HG03558 (cell line): Measurements from ENCODE around the gene TTC7B.

Source experiments
- ATAC-seq: cut with Tn5 transposase; IDR thresholded peaks from one replicate; pipeline ENCODE4 v1.9.1; 2021; ENCODE audit warnings: moderate number of reproducible peaks; ENCODE audit not compliant: unreplicated experiment; ENCODE audit errors: extremely low read depth

The TTC7B gene

DNA sequence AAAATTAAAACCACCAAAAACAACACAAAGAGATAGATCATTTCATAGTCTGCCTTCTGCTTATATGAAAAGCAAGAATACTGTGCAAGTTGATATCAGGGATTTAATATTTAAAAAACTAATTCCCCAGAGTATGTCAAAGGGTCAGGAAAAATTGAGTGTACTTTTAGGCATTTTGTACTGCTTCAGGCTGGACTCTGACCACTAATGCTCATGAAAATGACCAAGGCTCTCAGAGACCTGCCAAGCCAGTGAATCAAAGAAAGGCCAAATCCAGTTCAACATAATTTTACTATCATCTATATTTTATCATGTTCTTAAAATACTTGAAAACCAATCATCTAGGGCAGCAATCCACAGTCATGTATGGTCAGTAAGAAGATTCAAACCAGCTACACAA, 66.0 kb downstream of the TTC7B start:
- no peak for ATAC-seq

DNA sequence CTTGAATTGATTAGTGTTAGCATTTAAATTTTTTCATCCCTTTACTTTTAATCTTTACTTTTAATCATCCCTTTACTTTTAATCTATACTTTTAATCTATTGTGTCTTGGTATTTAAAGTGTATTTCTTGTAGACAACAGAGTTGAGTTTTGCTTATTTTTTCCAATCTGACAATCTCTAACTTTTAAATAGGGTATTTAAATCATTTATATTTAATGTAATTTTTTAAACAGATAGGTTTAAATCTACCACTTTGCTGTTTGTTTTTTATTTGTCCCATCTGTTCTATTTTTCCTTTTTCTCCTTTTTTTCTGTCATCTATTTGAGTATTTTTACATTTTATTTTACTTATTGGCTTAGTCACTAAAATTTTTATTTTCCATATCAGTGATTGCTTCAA, 68.3 kb downstream of the TTC7B start:
- no peak for ATAC-seq

DNA sequence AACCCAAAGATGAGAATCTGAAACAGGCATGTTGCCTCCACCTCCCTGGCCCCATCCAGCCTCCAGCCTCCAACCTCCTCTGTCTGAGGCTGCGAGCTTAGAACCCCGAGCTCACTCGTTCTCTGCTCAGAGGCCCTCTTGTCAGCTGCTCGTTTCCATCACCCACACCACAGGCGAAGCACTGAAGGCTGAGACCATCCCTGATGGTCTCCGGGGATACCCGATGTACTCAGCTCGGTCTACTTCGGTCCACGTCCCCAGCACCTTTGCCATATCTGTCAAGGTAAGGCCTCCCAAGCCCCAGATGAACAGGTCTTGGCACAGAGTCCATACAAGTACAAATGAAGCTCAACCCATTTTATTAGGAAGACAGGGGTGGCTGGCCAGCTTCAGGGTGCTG, 72.4 kb downstream of the TTC7B start:
- ATAC-seq, result no peak

DNA sequence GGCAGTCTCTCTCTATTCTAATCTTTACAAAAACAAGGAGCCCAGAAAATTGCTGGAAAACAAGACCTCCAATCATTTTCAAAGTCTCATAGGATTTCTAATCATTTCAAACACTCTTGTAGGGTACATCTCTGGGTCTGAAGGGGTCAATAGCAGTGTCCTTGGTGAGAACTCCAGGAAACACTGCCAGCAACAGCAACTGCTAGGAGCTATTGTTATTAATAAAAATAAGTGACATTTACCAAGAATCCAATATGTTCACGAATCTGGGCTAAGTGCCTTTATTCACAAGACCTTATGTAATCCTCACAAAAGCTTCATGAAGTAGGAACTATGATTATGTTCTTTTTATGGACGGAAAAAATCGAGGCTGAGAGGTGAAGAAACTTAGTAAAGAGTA, 72.8 kb downstream of the TTC7B start:
- ATAC-seq, result no peak

DNA sequence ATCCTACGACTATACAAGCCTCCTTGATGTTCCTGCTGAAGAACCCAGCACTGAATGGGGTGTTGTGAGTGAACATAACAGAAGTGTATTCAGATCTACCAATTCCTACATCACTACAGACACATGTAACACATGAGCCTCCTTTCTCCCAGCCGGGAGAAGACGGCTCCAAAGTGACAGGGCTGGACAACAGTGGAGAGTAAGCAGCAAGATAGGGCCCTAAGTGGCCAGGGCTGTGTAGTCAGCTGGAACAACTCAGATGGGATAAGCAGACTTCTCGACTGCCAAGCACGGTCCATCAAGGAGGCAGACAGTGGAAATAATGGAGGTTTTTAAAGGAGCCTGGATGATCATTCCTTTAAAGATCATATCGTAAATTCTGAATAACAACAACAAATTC, 73.5 kb downstream of the TTC7B start:
- no peak for ATAC-seq

DNA sequence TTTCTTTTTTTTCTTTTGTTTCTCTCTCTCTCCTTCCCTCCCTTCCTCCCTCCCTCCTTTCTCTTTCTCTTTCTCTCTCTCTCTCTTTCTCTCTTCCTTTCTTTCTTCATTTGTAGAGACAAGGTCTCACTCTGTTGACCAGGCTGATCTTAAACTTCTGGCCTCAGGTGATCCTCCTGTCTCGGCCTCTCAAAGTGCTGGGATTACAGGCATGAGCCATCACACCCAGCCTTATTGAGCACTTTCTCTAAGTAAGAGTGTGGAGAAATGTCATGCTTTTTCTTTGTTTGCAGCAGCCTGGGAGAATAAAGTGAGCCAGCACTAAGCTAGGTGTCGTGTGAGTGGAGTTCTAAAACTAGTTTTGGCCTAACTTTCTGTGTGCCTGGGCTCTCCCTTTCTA, 74.0 kb downstream of the TTC7B start:
- no peak for ATAC-seq

DNA sequence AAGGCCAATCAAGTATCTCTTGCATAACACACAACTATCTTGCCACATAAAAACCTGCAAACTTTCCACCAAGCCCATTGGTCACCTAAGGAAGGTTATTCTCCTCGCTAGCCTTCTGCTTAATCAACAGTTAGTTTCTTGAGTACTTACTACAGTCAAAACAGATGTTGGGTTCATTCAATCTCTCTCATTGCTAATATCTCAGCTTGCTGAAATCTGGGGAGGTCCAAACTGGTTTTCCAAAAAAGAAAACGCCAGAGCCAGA, 74.6 kb downstream of the TTC7B start:
- no peak for ATAC-seq

DNA sequence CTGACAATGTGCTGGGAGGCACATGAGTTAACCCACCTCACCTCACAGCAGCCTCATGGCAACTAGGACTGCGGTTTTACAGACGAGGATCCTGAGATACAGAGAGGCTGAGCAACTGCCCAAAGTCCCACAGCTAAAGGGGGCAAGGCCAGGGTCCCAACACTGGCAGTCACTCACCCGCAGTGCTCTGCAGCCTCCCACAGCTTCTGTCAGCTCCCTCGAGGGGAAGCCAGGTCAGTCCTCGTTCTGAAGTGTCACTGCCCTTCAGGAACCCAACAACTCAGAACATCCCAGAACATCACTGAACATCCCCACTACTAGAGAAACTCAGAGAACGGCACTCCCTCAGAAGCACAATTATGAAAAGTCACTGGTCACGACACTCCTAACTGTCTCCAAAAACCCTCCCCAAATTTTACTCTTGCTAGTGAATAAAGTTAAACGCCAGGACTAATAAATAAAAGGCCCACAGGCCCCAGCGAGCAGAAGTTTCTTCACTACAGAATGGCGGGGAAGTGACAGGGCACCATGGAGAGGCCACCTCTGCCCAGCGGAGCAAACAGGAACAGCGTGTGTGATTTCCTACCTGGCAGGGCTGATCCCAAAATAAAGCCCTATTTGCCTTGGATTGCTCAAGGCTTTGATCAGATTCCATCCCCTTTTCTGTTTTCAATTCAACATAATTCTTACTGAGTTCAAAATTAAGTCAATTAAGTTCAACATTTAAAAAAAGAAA, 75.1 kb downstream of the TTC7B start:
- no peak for ATAC-seq

DNA sequence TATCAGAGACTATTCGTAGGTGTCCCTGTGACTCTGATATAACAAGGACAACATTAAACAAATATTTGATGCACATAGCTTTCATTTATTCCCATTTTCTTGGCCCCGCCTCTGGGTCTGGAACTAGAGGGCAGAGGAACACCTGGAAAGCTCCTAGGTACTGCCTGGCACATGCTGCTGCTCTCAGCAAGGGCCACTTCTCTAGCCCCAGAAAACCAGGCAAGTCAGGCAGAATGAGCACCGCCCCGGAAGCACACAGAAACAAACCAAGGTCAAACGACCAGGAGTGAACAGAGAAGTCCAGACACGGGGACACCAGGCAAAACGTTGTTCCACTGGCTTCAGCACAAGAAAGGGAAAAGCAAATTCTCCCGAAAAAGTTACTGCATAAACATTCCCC, 76.1 kb downstream of the TTC7B start:
- no peak for ATAC-seq

DNA sequence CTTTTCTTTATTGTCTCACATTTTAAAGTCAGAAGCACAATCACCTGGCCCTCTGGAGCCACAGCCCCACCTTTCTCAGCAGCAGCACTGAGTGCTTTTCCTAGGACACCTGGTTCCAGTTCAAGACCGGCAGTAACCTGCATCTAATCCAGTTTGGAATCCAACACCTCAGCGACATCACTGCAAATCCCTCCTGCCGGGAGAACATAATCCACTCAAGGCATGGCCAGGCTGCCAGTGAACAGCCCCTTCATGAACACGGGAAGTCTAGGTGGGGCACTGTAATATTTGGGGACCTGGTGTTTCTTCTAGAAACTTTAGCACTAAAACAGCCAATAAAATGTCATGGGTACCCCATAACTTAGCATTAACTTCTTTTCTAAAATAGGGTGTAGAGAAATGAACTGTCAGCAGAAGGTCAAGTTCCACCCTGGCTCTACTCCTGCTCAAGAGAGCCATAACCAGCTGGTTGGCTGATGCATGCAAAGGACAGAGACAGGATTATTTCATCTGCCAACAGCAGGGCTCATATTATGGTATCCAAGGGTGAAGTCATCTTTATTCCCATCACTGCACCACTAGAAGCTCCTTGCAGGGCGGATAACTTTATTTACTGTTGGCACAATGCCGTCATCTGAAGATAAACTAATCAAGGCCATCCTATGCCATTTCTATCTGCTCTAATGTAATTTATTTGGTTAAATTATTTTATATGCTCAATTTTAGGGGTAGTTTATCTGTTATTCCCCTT, 76.7 kb downstream of the TTC7B start:
- ATAC-seq, result no peak

DNA sequence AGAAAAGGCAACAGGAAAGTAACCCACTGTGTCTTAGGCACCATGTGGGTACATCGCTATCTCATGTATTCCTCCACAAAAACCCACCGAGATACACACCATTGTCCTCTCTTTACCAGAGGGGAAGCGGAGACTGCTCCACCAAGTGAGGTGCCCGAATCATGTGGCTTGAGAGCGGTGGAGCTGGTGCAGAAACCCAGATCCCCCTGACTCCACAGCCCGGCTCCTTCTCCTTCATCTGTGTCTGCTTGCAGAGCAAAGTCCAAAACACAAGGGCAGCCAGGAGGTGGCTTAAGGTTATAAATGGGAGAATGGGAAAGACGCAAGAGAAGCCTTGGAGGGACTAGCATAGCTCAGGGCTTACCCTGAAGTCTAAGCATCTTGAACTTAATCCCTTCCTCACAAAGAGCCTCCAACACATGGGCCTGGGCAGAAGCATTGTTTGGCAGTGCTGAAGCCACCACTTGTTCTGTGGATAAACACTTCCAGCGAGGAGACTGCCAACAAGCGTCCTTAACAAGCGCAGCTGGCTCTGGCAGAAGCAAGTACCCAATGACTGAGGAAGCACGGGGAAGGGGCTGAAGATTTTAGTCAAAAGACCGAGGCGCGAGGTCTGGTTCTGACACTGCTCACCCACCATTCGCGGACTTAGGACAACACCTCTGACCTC, 83.0 kb downstream of the TTC7B start:
- ATAC-seq, result no peak

DNA sequence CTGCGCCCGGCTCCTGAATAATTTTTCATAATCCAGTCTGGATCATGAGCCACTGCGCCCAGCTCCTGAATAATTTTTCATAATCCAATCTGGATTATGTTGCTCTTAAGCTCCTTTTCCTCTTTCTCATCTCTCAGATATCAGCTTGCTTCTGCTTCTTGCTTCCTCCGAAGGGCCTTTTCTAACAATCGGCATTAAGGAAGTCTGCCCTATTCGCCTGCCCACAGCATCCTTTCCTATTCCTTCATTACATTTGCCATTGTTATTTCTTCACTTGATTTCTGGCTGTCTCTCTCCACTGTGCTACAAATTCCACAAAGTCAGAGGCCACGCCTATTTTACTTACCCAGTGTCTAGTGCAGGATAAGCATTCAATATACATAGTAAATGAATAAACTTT, 83.5 kb downstream of the TTC7B start:
- ATAC-seq, result no peak

DNA sequence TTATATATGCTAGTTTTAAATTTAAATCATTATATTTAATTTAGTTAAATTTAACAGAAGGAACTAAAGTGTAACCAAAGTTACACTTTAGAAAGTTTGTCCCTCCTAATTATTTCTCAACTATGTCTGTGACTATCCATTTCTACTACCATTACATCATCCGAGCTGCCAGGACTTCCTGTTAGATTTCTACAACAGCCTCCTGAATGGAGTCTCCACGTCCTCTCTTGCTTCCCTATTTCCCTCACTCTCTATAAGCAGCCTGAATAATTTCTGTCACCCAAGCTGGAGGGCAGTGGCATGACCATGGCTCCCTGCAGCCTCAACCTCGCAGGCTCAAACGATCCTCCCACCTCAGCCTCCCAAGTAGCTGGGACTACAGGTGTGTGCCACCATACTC, 84.1 kb downstream of the TTC7B start:
- ATAC-seq, result no peak

DNA sequence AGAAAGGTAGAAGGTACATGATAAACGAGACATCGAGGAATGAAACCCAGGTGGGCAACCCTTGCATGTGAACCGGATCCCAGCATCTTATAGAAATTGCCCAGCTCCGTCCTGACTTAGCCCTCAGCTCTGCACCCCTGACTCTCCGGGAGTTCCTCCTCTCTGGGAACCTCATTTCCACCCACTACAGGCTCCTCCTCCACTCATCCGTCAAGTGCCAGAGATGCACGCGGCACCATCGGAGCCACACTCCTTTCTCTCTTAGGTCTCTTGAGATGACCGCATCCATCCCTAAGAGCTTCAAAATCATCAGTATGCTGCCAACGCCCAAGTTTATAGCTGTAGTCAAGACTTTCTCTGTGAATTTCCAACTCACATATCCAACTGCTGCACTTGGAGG, 84.7 kb downstream of the TTC7B start:
- no peak for ATAC-seq

DNA sequence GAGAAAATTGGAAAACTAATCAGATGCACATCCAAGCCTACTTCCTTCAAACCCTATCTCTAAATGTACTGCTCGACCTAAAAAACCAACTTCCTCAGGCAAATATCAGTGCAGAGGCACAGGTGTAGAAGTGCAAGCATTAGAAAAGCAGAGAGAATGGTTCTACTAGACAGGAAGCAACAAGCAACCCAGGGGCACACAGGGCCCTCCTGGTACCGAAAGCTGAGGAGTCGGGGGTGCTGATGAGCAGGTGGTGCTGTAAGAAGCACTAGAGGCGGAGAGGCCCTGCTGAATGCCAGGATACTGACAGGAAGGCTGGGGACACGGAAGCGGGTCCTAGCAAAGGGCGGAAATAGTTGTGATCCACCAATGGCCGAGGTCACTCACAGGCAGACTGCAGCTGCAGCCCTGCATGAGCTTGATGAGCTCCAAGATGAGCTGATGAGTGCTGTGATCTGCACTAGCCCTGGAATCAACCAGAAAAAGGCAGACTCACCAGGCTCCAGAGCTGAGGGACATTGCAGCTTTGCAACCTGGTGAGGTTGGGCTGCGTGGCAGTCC, 85.9 kb downstream of the TTC7B start:
- ATAC-seq, result no peak

DNA sequence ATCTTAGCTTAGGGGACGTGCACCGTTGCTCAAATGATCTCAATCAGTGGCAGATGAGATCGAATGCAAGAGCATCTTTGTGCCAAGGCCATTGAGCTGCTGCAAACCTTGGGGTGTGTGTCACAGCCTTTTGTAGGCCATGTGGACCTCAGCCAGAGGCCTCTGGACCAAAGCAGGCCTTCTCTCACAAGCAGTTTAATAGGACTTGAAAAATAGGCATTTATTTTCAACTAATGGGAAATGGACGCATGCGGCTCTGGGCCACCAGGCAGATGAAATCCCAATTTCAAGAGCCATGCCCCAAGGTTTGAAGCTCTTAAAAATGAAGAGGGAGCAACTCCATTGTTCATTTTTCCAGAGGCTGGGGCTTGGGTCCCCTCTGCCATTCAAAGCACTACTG, 87.3 kb downstream of the TTC7B start:
- no peak for ATAC-seq

DNA sequence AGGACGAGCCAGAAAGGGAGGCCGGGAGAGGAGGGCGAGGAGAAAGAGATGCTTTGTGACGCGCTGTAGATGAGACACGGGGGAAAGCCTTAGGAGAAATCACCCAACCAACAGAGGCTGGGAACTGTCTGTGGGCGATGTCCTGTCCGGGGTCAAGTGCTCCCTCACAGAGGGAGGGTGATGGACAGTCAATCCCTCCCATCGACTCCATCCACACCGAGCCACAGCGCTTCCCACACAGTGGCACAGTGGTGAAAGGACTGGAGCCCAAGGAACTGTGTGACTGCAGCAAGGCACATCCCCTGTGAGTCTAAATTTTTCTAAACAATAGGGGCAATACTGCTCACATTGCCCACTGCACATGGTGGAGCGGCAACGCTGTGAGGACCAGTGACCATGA, 89.1 kb downstream of the TTC7B start:
- ATAC-seq, result no peak

DNA sequence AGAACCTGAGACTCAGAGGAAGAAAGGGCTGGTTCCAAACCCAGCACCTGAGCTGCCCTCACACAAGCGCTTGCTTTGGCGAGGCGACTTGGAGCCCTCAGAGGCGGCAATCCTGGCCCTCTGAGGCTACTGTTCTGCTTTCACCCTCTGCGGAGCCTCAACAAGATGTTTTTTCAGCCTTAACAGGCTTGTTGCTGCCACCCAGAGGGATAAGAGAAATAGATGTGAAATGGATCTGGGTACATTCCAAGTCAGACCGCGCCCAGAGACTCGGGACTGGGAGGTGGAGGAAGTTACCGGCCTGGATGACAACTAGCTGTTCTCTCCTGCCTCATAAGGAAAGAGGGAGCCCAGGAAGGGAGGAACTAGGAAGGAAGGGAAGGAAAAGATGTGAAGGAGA, 89.6 kb downstream of the TTC7B start:
- ATAC-seq, result no peak

DNA sequence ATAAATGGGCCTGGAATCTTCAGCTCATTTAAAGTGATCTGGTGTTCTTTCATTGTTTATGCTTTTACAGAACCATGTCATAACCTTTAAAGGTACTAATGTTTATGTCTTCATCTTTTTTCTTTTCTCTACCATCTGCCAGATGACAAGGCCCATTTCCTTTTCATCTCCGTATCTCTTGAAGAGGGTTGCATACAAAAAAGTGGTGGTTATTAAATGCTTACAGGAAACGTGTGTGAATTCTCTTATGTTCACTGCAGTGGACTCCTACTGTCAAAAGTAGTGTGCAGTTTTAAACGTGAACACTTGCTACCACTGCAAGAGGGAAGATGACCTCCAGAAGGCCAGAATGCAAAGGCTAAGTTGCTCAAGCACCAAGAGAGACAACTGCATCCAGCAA, 91.4 kb downstream of the TTC7B start:
- ATAC-seq, result no peak

DNA sequence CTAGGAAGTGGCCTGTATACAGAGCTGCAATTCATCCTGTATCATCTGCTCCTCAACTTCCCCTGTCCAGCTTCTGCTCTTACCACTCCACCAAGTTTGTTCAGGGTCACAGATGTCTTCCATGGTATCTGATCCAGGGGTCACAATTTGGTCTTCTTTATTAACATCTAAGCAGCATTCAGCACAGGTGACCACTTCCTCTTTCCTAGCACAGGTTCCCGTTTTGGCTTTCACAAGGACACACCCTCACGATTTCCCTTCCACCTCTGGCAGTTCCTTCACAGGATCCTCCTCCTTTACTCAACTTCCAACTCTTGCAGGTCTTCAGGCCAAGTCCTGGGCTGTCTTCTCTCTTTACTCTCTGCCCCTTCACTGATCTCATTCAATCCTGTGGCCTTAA, 93.6 kb downstream of the TTC7B start:
- no peak for ATAC-seq

DNA sequence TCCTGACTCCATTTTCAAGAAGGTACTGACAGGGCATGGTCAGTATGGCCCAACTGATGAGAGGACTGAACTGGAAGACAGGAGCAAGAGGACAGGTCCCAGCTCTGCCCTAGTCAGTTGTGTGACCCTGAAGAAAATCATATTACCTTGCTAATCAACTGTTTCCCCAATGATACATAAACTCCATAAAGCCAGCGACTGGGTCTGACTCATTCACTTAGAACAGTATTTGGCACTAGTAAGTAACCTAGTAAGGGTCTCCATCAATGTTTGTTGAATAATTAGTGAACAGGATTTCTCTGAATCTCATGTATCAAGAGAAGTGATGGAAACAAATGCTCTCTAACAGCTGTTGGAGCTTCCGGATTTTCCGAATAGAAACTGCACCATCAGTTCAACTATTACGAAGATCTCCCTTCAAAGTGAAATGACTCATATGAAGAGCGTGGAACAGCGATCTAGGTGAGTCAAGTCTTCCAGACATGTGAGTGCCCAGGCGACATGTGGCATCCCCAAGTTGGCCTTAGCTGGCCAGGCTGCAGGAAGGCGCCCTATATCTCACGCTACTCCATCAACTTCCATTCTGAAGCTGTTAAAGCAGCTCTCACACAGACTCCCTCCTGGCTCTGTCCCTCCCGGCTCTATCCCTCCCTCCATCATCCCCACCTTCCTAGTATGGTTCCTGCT, 94.5 kb downstream of the TTC7B start:
- no peak for ATAC-seq
